Activated CD8-positive, alpha-beta memory T cell treated with anti-CD3 and anti-CD28 coated beads for 4 hours (primary cell): Measurements from ENCODE around the gene AFDN.

Experiments
- DNase-seq, 2 donors: peaks; one replicate each; pipeline ENCODE4 v3.0.0-alpha.2; 2020; ENCODE audit warnings: low read depth in 2 of 2

Gene AFDN

GRCh38 chr6:167863897-167864296, 37.2 kb downstream of the AFDN start:
- DNase-seq, result no peak

- DNase-seq, result no peak
Observed at GRCh38 chr6:167866642-167867041, 39.9 kb downstream of the AFDN start.

- no peak for DNase-seq
Observed at GRCh38 chr6:167870321-167870720, 43.6 kb downstream of the AFDN start.

- DNase-seq, result no peak
Observed at GRCh38 chr6:167872538-167873210, 46.0 kb downstream of the AFDN start.

- no peak for DNase-seq
Observed at GRCh38 chr6:167877994-167878779, 51.5 kb downstream of the AFDN start.

GRCh38 chr6:167879612-167880011, 52.9 kb downstream of the AFDN start:
- DNase-seq, result no peak

- no peak for DNase-seq
Observed at GRCh38 chr6:167881327-167881726, 54.6 kb downstream of the AFDN start.

- DNase-seq, result no peak
Observed at GRCh38 chr6:167882244-167882643, 55.5 kb downstream of the AFDN start.

GRCh38 chr6:167888098-167888497, 61.4 kb downstream of the AFDN start:
- no peak for DNase-seq

GRCh38 chr6:167892835-167893815, 66.4 kb downstream of the AFDN start:
- no peak for DNase-seq

- no peak for DNase-seq
Observed at GRCh38 chr6:167894965-167895364, 68.3 kb downstream of the AFDN start.

GRCh38 chr6:167896648-167897047, 69.9 kb downstream of the AFDN start:
- DNase-seq, result no peak

- no peak for DNase-seq
Observed at GRCh38 chr6:167898673-167899311, 72.1 kb downstream of the AFDN start.

- DNase-seq, result no peak
Observed at GRCh38 chr6:167904791-167905190, 78.1 kb downstream of the AFDN start.

- no peak for DNase-seq
Observed at GRCh38 chr6:167906899-167907298, 80.2 kb downstream of the AFDN start.

- DNase-seq, result no peak
Observed at GRCh38 chr6:167907837-167908681, 81.3 kb downstream of the AFDN start.

GRCh38 chr6:167910007-167910406, 83.3 kb downstream of the AFDN start:
- DNase-seq, result no peak

GRCh38 chr6:167910652-167911051, 83.9 kb downstream of the AFDN start:
- DNase-seq, result no peak

- DNase-seq, result no peak
Observed at GRCh38 chr6:167912494-167912893, 85.8 kb downstream of the AFDN start.

- DNase-seq, result no peak
Observed at GRCh38 chr6:167913699-167914098, 87.0 kb downstream of the AFDN start.

- DNase-seq, result no peak
Observed at GRCh38 chr6:167915139-167915538, 88.4 kb downstream of the AFDN start.
